A673 (cell line): ENCODE results near the gene GAN. TPM values are rescaled to one million over a fixed set of nuclear protein-coding genes. Genes with fewer than 3 reads are reported as not detected.

ENCODE experiments used
- BruUV-seq: library from RNA; stranded (reverse); fragments of 400-500 nt; replicated peaks from 2 replicates; lab custom pipeline; 2021; lab: Mats Ljungman, UMichigan
- CTCF ChIA-PET: fragments of 300-600 bp; sonication (Branson Sonifier 250); formaldehyde crosslinking; loops from one replicate; lab custom pipeline; 2022; ENCODE audit warnings: antibody characterized with exemption; lab: Charles Lee
- POLR2A ChIA-PET: fragments of 300-600 bp; sonication (Branson Sonifier 250); formaldehyde crosslinking; loops from one replicate; lab custom pipeline; 2022; ENCODE audit warnings: antibody characterized with exemption; ENCODE audit not compliant: low non-redundant PET; lab: Charles Lee
- DNase-seq: peaks from one replicate; pipeline ENCODE4 v3.0.0-alpha.2; 2015; ENCODE audit warnings: low spot score
- H3K27ac ChIP-seq: fragments of 200-600 bp; sonication (generic); 2 replicates; pipeline ENCODE4 v1.5.1; 2016; ENCODE audit warnings: mixed run types, low read depth, mild to moderate bottlenecking, mixed read lengths, antibody characterized with exemption, low read length; ENCODE audit not compliant: poor library complexity, severe bottlenecking
- H3K27me3 ChIP-seq: fragments of 200-600 bp; sonication (generic); replicated peaks from 2 replicates; pipeline ENCODE4 v1.6.1; 2017; ENCODE audit warnings: mixed run types, low read depth, mild to moderate bottlenecking, mixed read lengths, antibody characterized with exemption, low read length; ENCODE audit not compliant: insufficient read depth, poor library complexity
- H3K36me3 ChIP-seq: fragments of 200-600 bp; sonication (generic); 2 replicates; pipeline ENCODE4 v1.6.1; 2016; ENCODE audit warnings: mixed run types, mild to moderate bottlenecking, mixed read lengths, antibody characterized with exemption, low read length; ENCODE audit not compliant: insufficient read depth, poor library complexity, severe bottlenecking
- H3K4me1 ChIP-seq: fragments of 200-600 bp; sonication (generic); 2 replicates; pipeline ENCODE4 v1.6.1; 2017; ENCODE audit warnings: mixed run types, mild to moderate bottlenecking, mixed read lengths, antibody characterized with exemption, low read length; ENCODE audit not compliant: insufficient read depth, poor library complexity, severe bottlenecking
- H3K4me3 ChIP-seq: fragments of 200-600 bp; sonication (generic); 2 replicates; pipeline ENCODE4 v1.5.1; 2016; ENCODE audit warnings: low read depth, mixed run types, mild to moderate bottlenecking, mixed read lengths, low read length; ENCODE audit not compliant: poor library complexity, severe bottlenecking
- H3K9me3 ChIP-seq: fragments of 200-600 bp; sonication (generic); 2 replicates; pipeline ENCODE4 v1.6.1; 2016; ENCODE audit warnings: mixed run types, low read depth, mild to moderate bottlenecking, mixed read lengths, antibody characterized with exemption, low read length; ENCODE audit not compliant: poor library complexity, severe bottlenecking
- EZH2 ChIP-seq: fragments of 200-600 bp; sonication (generic); IDR thresholded peaks from 2 replicates; pipeline ENCODE4 v1.6.1; 2017; ENCODE audit warnings: borderline replicate concordance, low read depth, mild to moderate bottlenecking, mixed read lengths, antibody characterized with exemption, low read length; ENCODE audit not compliant: poor library complexity, severe bottlenecking
- intact Hi-C: fragments of 100-400 bp; cut with micrococcal nuclease; formaldehyde crosslinking; loops from one replicate; pipeline ENCODE4 v1.10.0; 2022; ENCODE audit not compliant: unreplicated experiment
- total RNA-seq: library from RNA; stranded (reverse); gene quantifications from 2 replicates; pipeline ENCODE4 v1.2.3, GENCODE V29; 2021
- TF ChIP-seq, protein P1 (sequence below): fragments of 300-800, 200-600 bp; sonication (generic); conservative IDR thresholded peaks from 2 replicates; pipeline ENCODE4 v1.5.1; 2017; ENCODE audit warnings: low read depth, mild to moderate bottlenecking, antibody characterized with exemption, low read length, moderate library complexity, mixed read lengths

Gene GAN
- total RNA-seq, 1 experiment from 2014 or later, result 18.0 TPM

DNA sequence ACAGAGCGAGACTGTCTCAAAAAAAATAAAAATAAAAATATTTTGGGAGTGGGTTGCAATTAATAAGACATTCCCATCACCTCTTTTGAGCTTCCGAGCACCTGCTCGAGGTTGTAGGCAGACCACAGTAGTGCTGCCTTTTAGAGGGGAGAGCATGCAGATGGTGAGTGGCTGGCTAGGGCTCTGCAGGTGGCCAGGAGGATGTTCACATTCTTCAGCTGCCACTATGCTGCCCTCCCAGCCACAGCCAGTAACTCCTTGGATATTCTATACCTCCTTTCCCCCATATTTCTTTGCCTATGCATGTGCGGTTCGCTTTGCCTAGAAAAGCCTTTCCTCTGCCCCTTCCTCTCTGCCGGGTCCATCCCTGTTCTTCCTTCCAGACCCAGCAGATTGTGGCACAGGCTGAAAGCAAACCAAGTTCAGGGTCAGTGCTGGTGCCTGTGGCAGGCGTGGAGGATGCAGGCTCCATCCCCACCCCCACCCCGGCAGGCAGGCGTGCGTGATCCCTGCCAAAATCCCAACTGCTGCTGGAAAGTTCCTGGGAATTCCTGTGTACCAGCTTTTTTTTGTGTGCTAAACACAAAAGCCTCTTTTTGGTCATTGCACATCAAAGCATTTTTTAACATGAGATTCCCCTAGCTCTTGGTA lies 96.0 kb downstream of the GAN start:
- CTCF ChIA-PET, result interaction anchor here (0.7 kb wide), 1 partner anchor 75 kb away, joined by 17 read pairs; no protein-coding TSS in a partner anchor

DNA sequence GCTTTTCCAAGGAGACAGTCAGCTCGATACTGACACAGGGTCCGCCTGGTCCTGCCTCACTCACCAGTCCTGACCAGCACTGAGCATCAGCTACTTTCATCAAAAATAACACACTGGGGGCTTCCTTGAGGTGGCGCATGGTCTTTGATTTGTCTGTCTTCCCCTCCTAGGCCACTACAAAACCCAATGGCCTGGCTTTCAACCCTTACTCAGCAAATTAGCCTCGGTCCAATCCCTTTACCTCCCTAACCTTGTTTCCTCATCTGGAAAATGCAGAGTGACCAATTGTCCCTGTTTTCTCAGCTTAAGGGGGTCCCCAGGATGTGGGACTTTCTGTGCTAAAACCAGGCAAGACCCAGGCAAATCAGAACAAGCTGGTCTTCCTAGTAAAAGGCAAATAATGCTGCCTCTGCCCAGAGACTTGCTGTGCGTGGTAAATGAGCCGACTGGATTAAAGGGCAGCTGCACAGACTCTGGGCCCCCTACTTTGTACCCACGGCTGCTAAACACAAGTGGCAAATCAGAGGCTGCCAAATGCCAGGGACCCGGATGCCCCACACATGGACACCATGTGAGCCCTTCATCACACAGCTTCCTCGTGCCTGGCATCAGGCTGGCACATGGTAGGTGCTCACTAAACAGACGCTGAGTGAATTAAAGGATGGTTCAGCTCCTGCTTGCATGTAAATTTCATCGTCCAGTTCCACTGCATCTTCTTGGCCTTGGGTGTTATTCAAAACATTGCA lies 98.7 kb downstream of the GAN start:
- TF ChIP-seq, protein P1, sequence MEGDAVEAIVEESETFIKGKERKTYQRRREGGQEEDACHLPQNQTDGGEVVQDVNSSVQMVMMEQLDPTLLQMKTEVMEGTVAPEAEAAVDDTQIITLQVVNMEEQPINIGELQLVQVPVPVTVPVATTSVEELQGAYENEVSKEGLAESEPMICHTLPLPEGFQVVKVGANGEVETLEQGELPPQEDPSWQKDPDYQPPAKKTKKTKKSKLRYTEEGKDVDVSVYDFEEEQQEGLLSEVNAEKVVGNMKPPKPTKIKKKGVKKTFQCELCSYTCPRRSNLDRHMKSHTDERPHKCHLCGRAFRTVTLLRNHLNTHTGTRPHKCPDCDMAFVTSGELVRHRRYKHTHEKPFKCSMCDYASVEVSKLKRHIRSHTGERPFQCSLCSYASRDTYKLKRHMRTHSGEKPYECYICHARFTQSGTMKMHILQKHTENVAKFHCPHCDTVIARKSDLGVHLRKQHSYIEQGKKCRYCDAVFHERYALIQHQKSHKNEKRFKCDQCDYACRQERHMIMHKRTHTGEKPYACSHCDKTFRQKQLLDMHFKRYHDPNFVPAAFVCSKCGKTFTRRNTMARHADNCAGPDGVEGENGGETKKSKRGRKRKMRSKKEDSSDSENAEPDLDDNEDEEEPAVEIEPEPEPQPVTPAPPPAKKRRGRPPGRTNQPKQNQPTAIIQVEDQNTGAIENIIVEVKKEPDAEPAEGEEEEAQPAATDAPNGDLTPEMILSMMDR, result no peak
- TF ChIP-seq EZH2, result no peak
- no TSS peak for BruUV-seq
- no peaks in the 10 kb centered on the region for H3K36me3 ChIP-seq
- intact Hi-C loops, result no loop called here
- H3K27me3 ChIP-seq, result no peaks in the 10 kb centered on the region
- H3K4me3 ChIP-seq, result no peak overlapping the region
- no peaks in the 10 kb centered on the region for H3K9me3 ChIP-seq
- ChIA-PET CTCF (interaction anchor here (1.1 kb wide), 1 partner anchor 9 kb away, joined by 3 read pairs; no protein-coding TSS in a partner anchor), POLR2A (no interaction called here)
- no peaks in the 10 kb centered on the region for H3K4me1 ChIP-seq
- no peak overlapping the region for H3K27ac ChIP-seq
- DNase-seq, result no peak

More for the DNA sequence above, 96.0 kb downstream of the GAN start:
- no peaks in the 10 kb centered on the region for H3K4me1 ChIP-seq
- no peaks in the 10 kb centered on the region for H3K27me3 ChIP-seq
- H3K4me3 ChIP-seq, result no peak overlapping the region
- DNase-seq, result no peak
- POLR2A ChIA-PET, result no interaction called here
- intact Hi-C loops, result no loop called here
- no peaks in the 10 kb centered on the region for H3K36me3 ChIP-seq
- no peak for TF ChIP-seq EZH2
- TF ChIP-seq, protein P1, result no peak
- no peaks in the 10 kb centered on the region for H3K9me3 ChIP-seq
- no peak overlapping the region for H3K27ac ChIP-seq
- no TSS peak for BruUV-seq

DNA sequence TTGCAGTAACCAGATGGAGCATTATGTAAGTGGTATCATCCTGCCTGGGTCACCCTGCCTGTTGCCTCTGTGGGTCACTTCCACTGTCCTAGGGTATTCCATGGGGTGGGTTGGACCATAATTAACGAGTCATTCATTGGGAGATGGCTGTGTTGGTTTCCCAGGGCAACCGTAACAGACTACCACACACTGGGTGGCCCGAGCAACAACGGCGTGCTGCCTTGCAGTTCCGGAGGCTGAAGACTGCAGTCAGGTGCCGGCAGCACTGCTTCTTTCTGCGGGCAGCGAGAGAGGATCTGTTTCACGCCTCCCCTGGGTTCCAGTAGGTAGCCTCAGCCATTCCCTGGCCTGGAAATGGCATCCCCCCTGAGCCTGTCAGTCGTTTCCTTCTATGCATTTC lies 101.0 kb downstream of the GAN start:
- Histone ChIP-seq H3K4me3 (no peak overlapping the region), H3K27me3 (no peaks in the 10 kb centered on the region), H3K36me3 (no peaks in the 10 kb centered on the region), H3K27ac (no peak overlapping the region), H3K4me1 (no peaks in the 10 kb centered on the region), H3K9me3 (no peaks in the 10 kb centered on the region)
- ChIA-PET CTCF (no interaction called here), POLR2A (no interaction called here)
- DNase-seq, result no peak
- no TSS peak for BruUV-seq
- intact Hi-C loops, result no loop called here
- TF ChIP-seq EZH2, result no peak
- TF ChIP-seq, protein P1, result no peak
